ENCODE data around the gene GDPD4.

The GDPD4 gene

GRCh38 chr11:77189588-77190210 is 111.8 kb downstream of the GDPD4 start:
- no peak for DNase-seq

DNA sequence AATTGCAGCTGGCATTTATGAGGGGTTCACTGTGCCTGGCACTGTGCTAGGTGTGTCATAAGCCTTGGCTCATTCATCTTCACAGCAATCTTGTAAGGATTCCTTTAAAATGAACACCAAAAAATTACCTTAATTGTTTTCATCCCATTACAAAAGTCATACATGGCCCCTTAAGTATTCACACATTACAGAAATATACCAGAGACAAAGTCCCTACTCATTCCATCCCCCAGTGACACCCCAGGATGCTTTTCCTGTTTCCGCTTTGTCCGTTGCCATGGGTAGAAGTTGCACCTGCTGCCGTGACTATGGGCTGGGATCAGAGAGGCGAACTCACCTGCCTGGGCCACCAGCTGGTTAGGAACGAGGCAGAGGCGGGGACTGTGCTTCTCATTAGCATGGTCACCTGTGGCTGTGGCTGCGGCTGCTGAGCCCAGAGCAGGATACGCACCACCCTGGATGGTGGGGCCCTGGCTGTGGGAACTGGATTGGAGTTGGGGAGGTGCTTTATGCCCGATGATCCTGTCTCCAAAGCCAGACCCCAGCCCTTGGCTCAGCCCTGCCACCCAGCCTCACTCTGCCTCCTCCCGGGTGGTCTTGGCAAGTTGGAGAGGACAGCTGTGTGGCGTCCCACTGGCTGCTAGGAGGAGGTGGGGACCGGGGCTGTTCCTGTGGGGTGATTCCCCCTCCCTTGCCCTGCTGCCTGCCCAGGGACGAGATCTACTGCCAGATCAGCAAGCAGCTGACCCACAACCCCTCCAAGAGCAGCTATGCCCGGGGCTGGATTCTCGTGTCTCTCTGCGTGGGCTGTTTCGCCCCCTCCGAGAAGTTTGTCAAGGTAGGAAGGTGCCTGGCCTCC is 112.6 kb downstream of the GDPD4 start:
- peak; percentile 22 to 35 for DNase-seq

GRCh38 chr11:77187776-77188632 is 113.5 kb downstream of the GDPD4 start:
- DNase-seq, result peak; percentile 41 to 44

GRCh38 chr11:77187111-77187750 is 114.3 kb downstream of the GDPD4 start:
- DNase-seq, result no peak

DNA sequence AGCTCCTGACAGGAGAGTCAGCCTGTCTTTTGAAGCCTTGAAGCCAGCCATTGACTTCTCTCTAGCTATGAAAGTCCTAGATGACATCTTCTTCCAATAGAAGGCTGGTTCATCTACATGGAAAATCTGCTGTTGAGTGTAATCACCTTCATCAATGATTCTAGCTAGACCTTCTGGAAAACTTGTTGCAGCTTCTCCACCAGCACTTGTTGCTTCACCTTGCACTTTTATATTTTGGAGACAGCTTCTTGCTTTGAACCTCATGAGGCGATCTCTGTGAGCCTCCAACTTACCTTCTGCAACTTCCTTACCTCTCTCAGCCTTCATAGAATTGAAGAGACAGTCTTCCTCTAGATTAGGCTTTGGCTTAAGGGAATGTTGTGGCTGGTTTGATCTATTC is 115.2 kb downstream of the GDPD4 start:
- no peak for DNase-seq

- DNase-seq, result no peak
Observed at GRCh38 chr11:77184136-77184860, 117.2 kb downstream of the GDPD4 start.

GRCh38 chr11:77183431-77183984 is 118.0 kb downstream of the GDPD4 start:
- no peak for DNase-seq

- DNase-seq, result no peak
Observed at GRCh38 chr11:77182542-77183430, 118.7 kb downstream of the GDPD4 start.

DNA sequence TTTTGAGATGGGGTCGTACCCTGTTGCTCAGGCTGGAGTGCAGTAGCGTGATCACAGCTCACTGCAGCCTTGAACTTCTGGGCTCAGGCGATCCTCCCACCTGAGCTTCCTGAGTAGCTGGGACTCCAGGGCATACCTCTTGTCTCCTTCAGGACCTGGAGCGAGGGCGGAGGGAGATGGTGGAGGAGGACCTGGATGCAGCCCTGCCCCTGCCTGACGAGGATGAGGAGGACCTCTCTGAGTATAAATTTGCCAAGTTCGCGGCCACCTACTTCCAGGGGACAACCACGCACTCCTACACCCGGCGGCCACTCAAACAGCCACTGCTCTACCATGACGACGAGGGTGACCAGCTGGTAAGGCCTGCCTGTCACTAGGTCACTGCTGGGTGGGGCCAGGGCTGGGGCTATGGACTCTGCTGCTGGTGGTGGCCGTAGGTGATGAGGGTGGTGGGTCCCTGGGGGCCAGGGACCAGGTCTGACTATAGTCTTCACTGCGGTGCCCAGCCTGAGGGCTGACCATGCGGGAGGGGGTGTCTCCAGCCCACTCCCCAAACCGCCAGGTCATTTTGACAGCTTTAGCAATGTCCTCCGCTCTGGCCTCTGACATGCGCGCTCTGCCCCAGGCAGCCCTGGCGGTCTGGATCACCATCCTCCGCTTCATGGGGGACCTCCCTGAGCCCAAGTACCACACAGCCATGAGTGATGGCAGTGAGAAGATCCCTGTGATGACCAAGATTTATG is 119.5 kb downstream of the GDPD4 start:
- no peak for DNase-seq

GRCh38 chr11:77181226-77181625 is 120.3 kb downstream of the GDPD4 start:
- no peak for DNase-seq

GRCh38 chr11:77180346-77180745 is 121.1 kb downstream of the GDPD4 start:
- DNase-seq, result no peak

- DNase-seq, result no peak
Observed at GRCh38 chr11:77179681-77180080, 121.8 kb downstream of the GDPD4 start.

- DNase-seq, result no peak
Observed at GRCh38 chr11:77179048-77179447, 122.4 kb downstream of the GDPD4 start.

GRCh38 chr11:77178150-77178549 is 123.3 kb downstream of the GDPD4 start:
- no peak for DNase-seq

GRCh38 chr11:77176996-77177395 is 124.5 kb downstream of the GDPD4 start:
- DNase-seq, result no peak

DNA sequence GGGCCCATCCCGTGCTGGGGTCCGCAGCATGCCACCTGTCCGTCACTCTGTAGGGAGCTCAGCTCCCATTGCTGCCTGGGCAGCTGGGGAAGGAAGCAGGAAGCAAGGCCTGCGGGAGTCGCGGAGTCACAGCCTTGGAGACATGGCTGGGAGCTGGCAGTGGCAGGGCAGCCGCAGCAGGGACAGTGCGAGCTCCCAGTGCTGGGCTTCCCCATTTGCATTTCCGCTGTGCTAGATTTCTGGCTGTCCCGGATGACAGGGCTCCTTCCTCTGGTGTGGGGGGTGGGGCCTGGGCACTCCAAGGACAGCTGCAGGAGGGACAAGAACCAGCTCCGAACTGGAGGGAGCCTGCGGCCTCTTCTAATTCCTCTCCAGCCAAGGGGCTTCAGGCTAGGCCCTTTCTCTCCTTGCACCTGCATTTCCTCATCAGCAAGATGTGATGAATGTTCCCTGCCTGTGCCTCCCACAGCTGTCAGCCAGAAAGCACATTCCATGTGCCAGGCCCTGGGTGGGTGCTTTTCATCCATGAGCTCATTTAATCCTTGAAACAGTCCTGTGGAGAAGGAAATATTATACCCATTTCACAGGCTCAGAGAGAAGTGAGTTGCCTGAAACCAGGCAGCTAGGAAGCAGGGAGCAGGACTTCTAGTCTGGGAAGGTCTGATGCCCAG is 125.5 kb downstream of the GDPD4 start:
- DNase-seq, result no peak

- DNase-seq, result no peak
Observed at GRCh38 chr11:77175021-77175842, 126.3 kb downstream of the GDPD4 start.

- DNase-seq, result no peak
Observed at GRCh38 chr11:77174559-77174958, 126.9 kb downstream of the GDPD4 start.

DNA sequence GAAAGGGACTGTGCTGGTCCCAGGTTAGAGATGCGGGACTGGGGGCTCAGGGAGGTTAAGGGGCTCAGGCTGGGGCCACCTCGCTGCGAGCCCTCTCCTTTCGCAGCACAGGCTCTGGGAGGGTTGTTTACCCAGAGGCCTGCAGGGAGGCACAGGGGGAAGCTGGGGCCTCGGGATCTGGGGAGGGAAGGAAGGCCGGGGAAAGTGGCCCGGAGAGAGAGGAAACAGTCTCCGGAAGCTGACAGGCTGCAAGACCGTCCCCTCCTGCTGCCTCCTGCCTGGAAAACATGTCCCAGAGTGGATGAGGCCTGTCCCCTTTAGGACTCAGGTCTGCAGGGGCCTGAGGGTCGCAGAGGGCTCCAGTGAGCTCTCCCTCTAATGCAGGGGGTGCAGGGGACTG is 128.0 kb downstream of the GDPD4 start:
- DNase-seq, result no peak
